ENCODE results near the gene FADS1.

FADS1 gene

GRCh38 chr11:61838501-61838900 lies 21.7 kb upstream of the FADS1 start:
- DNase-seq (ENCODE audit: insufficient read length, low spot score) (no peak), FAIRE-seq (no peak)
- TF ChIP-seq POLR2A (IDR thresholded peaks at IDR 0.05; ENCODE audit: low read depth, low read length), result no peak

GRCh38 chr11:61837411-61838005 lies 20.7 kb upstream of the FADS1 start:
- FAIRE-seq (no peak), DNase-seq (ENCODE audit: insufficient read length, low spot score) (no peak)
- no peak for TF ChIP-seq POLR2A (IDR thresholded peaks at IDR 0.05; ENCODE audit: low read depth, low read length)

GRCh38 chr11:61836193-61836592 lies 19.4 kb upstream of the FADS1 start:
- TF ChIP-seq POLR2A (IDR thresholded peaks at IDR 0.05; ENCODE audit: low read depth, low read length), result no peak
- FAIRE-seq (no peak), DNase-seq (ENCODE audit: insufficient read length, low spot score) (no peak)

GRCh38 chr11:61834278-61835048 lies 17.7 kb upstream of the FADS1 start:
- DNase-seq (ENCODE audit: insufficient read length, low spot score) (no peak), FAIRE-seq (no peak)

GRCh38 chr11:61833926-61834277 lies 17.1 kb upstream of the FADS1 start:
- DNase-seq (ENCODE audit: insufficient read length, low spot score), result no peak
- TF ChIP-seq POLR2A (IDR thresholded peaks at IDR 0.05; ENCODE audit: low read depth, low read length), result no peak

More at GRCh38 chr11:61834278-61835048, 17.7 kb upstream of the FADS1 start:
- TF ChIP-seq POLR2A (IDR thresholded peaks at IDR 0.05; ENCODE audit: low read depth, low read length), result no peak

GRCh38 chr11:61833471-61833870 lies 16.7 kb upstream of the FADS1 start:
- no peak for DNase-seq (ENCODE audit: insufficient read length, low spot score)
- no peak for TF ChIP-seq POLR2A (IDR thresholded peaks at IDR 0.05; ENCODE audit: low read depth, low read length)
- no peak for FAIRE-seq

More at GRCh38 chr11:61833926-61834277, 17.1 kb upstream of the FADS1 start:
- FAIRE-seq, result no peak

GRCh38 chr11:61832754-61833153 lies 16.0 kb upstream of the FADS1 start:
- DNase-seq (ENCODE audit: insufficient read length, low spot score) (no peak), FAIRE-seq (no peak)
- no peak for TF ChIP-seq POLR2A (IDR thresholded peaks at IDR 0.05; ENCODE audit: low read depth, low read length)

GRCh38 chr11:61832207-61832606 lies 15.4 kb upstream of the FADS1 start:
- FAIRE-seq, result no peak
- no peak for DNase-seq (ENCODE audit: insufficient read length, low spot score)
- no peak for TF ChIP-seq POLR2A (IDR thresholded peaks at IDR 0.05; ENCODE audit: low read depth, low read length)

- no peak for TF ChIP-seq POLR2A (IDR thresholded peaks at IDR 0.05; ENCODE audit: low read depth, low read length)
- FAIRE-seq (no peak), DNase-seq (ENCODE audit: insufficient read length, low spot score) (no peak)
Observed at GRCh38 chr11:61830237-61831105, 13.7 kb upstream of the FADS1 start.

- TF ChIP-seq POLR2A (IDR thresholded peaks at IDR 0.05; ENCODE audit: low read depth, low read length), result no peak
- DNase-seq (ENCODE audit: insufficient read length, low spot score), result no peak
- FAIRE-seq, result no peak
Observed at GRCh38 chr11:61829806-61830205, 13.0 kb upstream of the FADS1 start.

GRCh38 chr11:61828629-61829407 lies 12.0 kb upstream of the FADS1 start:
- no peak for FAIRE-seq
- TF ChIP-seq POLR2A (IDR thresholded peaks at IDR 0.05; ENCODE audit: low read depth, low read length), result 0 out of 2 replicates have a peak, but pooled peaks have one; percentile 11
- DNase-seq (ENCODE audit: insufficient read length, low spot score), result no peak

GRCh38 chr11:61828379-61828628 lies 11.5 kb upstream of the FADS1 start:
- no peak for DNase-seq (ENCODE audit: insufficient read length, low spot score)
- no peak for FAIRE-seq
- TF ChIP-seq POLR2A (IDR thresholded peaks at IDR 0.05; ENCODE audit: low read depth, low read length), result no peak

- DNase-seq (ENCODE audit: insufficient read length, low spot score) (no peak), FAIRE-seq (no peak)
- peak; percentile 90 for TF ChIP-seq POLR2A (IDR thresholded peaks at IDR 0.05; ENCODE audit: low read depth, low read length)
Observed at GRCh38 chr11:61827571-61828378, 11.0 kb upstream of the FADS1 start, which contains the start of gene FADS2. Gene FADS2, plus strand, starts transcription at chr11:61828300. Its CDS starts 91 bp downstream, at chr11:61828391.
